ENCODE results near the gene TNRC18. TPM values are rescaled to one million over a fixed set of nuclear protein-coding genes. Genes with fewer than 3 reads are reported as not detected.
"Not testable (repeated sequence)": the region's sequence is repeated elsewhere in the genome, so short reads cannot be mapped to it uniquely, and the experiment has no call there.

Gene TNRC18
- total RNA-seq (10 to 100 TPM; 58.8 to 71.0 (median 62.6) TPM), total RNA-seq (64.9 to 160 (median 108) reads per million in 29 experiments)
- 31.6 TPM for total RNA-seq (2013)

GRCh38 chr7:5423306-5423975 is at the start of gene TNRC18:
Gene TNRC18, minus strand, starts transcription at chr7:5423834. Its CDS starts 2,588 bp downstream, at chr7:5421246.
- CTCF ChIA-PET: interaction anchor here (0.5 to 1.3 kb wide), 7 partner anchors 27 to 450 kb away, joined by 3 to 5 read pairs (median 4); no protein-coding TSS in a partner anchor
- DNase-seq (peak in 3 of 35 experiments; percentile 16 to 37 (median 18)), ATAC-seq (replicated peaks in 1 of 4) (peak in 1 of 4 experiments; percentile 2)
- H3K27me3 Mint-ChIP-seq: peaks cover 43 to 68% of the 10 kb centered on the region in 2 donors
- peaks cover 0 to 95% of the 10 kb centered on the region in 2 experiments for H3K27me3 ChIP-seq (replicated peaks in 1 of 2; ENCODE audit: control insufficient read depth in 2 of 2, extremely low read depth in 1 of 2, insufficient read depth in 2 of 2, low read length in 1 of 2)
- POLR2A ChIA-PET: interaction anchor here in 1 of 2 donors (0.6 kb wide), 1 partner anchor 9 kb away, joined by 6 read pairs; no protein-coding TSS in a partner anchor
- H3K36me3 ChIP-seq (ENCODE audit: control insufficient read depth in 2 of 2, extremely low read depth in 1 of 2, insufficient read depth in 1 of 2, low read length in 1 of 2): no peaks in the 10 kb centered on the region
- under 1% methylated on average over 48 of the region's 67 CpGs for WGBS (ENCODE audit: insufficient coverage)
- no peak within 1 kb of the TSS for H3K27ac ChIP-seq (ENCODE audit: low read length)
- peak within 1 kb of the TSS; percentile 71 to 82 (median 78) for H3K4me3 Mint-ChIP-seq
- H3K4me1 ChIP-seq (ENCODE audit: control insufficient read depth in 1 of 2, extremely low read depth in 1 of 2, insufficient read depth in 2 of 2, low read length in 2 of 2): peaks cover 19 to 97% of the 10 kb centered on the region in 2 experiments
- H3K4me3 ChIP-seq (ENCODE audit: control insufficient read depth in 1 of 2, extremely low read depth in 1 of 2, low read length in 1 of 2): peak within 1 kb of the TSS; percentile 45 to 92
- no peaks in the 10 kb centered on the region for H3K36me3 Mint-ChIP-seq
- no peaks in the 10 kb centered on the region for H3K9me3 Mint-ChIP-seq
- H3K4me1 Mint-ChIP-seq: peaks cover 39 to 69% (median 50%) of the 10 kb centered on the region in 3 donors
- no peaks in the 10 kb centered on the region for H3K9me3 ChIP-seq
- H3K27ac Mint-ChIP-seq: no peak within 1 kb of the TSS

- H3K9me3 Mint-ChIP-seq: no peaks in the 10 kb centered on the region
- 94% methylated on average over 18 of the region's 20 CpGs for WGBS (ENCODE audit: insufficient coverage)
- DNase-seq (no peak), ATAC-seq (replicated peaks in 1 of 4) (no peak)
- H3K27me3 Mint-ChIP-seq: no peaks in the 10 kb centered on the region
- H3K36me3 ChIP-seq (ENCODE audit: control insufficient read depth in 2 of 2, extremely low read depth in 1 of 2, insufficient read depth in 1 of 2, low read length in 1 of 2): peaks cover 0 to 6% of the 10 kb centered on the region in 2 donors
- no peaks in the 10 kb centered on the region for H3K4me1 ChIP-seq (ENCODE audit: control insufficient read depth in 1 of 2, extremely low read depth in 1 of 2, insufficient read depth in 2 of 2, low read length in 2 of 2)
- no peak overlapping the region for H3K27ac ChIP-seq (ENCODE audit: low read length)
- H3K27ac Mint-ChIP-seq: no peak overlapping the region
- H3K4me1 Mint-ChIP-seq: no peaks in the 10 kb centered on the region
- no peak overlapping the region for H3K4me3 ChIP-seq (ENCODE audit: control insufficient read depth in 1 of 2, extremely low read depth in 1 of 2, low read length in 1 of 2)
- ChIA-PET POLR2A (no interaction called here), CTCF (no interaction called here)
- H3K4me3 Mint-ChIP-seq: no peak overlapping the region
- peaks cover 8% of the 10 kb centered on the region for H3K36me3 Mint-ChIP-seq
- no peaks in the 10 kb centered on the region for H3K27me3 ChIP-seq (replicated peaks in 1 of 2; ENCODE audit: control insufficient read depth in 2 of 2, extremely low read depth in 1 of 2, insufficient read depth in 2 of 2, low read length in 1 of 2)
- H3K9me3 ChIP-seq: no peaks in the 10 kb centered on the region
Measured at GRCh38 chr7:5472432-5473315, 49.0 kb upstream of the TNRC18 start.

- H3K9me3 ChIP-seq; H3K27me3 ChIP-seq (replicated peaks in 1 of 2; ENCODE audit: control insufficient read depth in 2 of 2, extremely low read depth in 1 of 2, insufficient read depth in 2 of 2, low read length in 1 of 2); H3K4me1 Mint-ChIP-seq; POLR2A ChIA-PET; H3K27ac ChIP-seq (ENCODE audit: low read length); H3K27ac Mint-ChIP-seq; ATAC-seq (replicated peaks in 1 of 4); H3K4me1 ChIP-seq (ENCODE audit: control insufficient read depth in 1 of 2, extremely low read depth in 1 of 2, insufficient read depth in 2 of 2, low read length in 2 of 2); H3K9me3 Mint-ChIP-seq; H3K4me3 Mint-ChIP-seq; CTCF ChIA-PET; H3K36me3 ChIP-seq (ENCODE audit: control insufficient read depth in 2 of 2, extremely low read depth in 1 of 2, insufficient read depth in 1 of 2, low read length in 1 of 2); H3K36me3 Mint-ChIP-seq; H3K4me3 ChIP-seq (ENCODE audit: control insufficient read depth in 1 of 2, extremely low read depth in 1 of 2, low read length in 1 of 2); H3K27me3 Mint-ChIP-seq; DNase-seq: not testable (repeated sequence)
- 88% methylated on average over 6 of the region's 14 CpGs for WGBS (ENCODE audit: insufficient coverage)
Measured at GRCh38 chr7:5471623-5472022, 48.0 kb upstream of the TNRC18 start.

GRCh38 chr7:5470816-5471215 is 47.2 kb upstream of the TNRC18 start:
- H3K27ac ChIP-seq (ENCODE audit: low read length): no peak overlapping the region
- WGBS (ENCODE audit: insufficient coverage): 94% methylated on average over 20 of the region's 22 CpGs
- no peak for ATAC-seq (replicated peaks in 1 of 4)

GRCh38 chr7:5470167-5470532 is 46.5 kb upstream of the TNRC18 start:
- POLR2A ChIA-PET: interaction anchor here in 1 of 2 donors (0.5 kb wide), 1 partner anchor 13 kb away, joined by 7 read pairs; no protein-coding TSS in a partner anchor
- CTCF ChIA-PET: no interaction called here
- WGBS (ENCODE audit: insufficient coverage): 85% methylated on average over 13 of the region's 15 CpGs

More at GRCh38 chr7:5470816-5471215, 47.2 kb upstream of the TNRC18 start:
- peaks cover 0 to 6% of the 10 kb centered on the region in 2 donors for H3K36me3 ChIP-seq (ENCODE audit: control insufficient read depth in 2 of 2, extremely low read depth in 1 of 2, insufficient read depth in 1 of 2, low read length in 1 of 2)
- Mint-ChIP-seq H3K4me1 (no peaks in the 10 kb centered on the region), H3K9me3 (no peaks in the 10 kb centered on the region), H3K27ac (no peak overlapping the region), H3K36me3 (peaks cover 8% of the 10 kb centered on the region), H3K4me3 (no peak overlapping the region), H3K27me3 (no peaks in the 10 kb centered on the region)
- H3K9me3 ChIP-seq: no peaks in the 10 kb centered on the region
- no peaks in the 10 kb centered on the region for H3K27me3 ChIP-seq (replicated peaks in 1 of 2; ENCODE audit: control insufficient read depth in 2 of 2, extremely low read depth in 1 of 2, insufficient read depth in 2 of 2, low read length in 1 of 2)
- no peak for DNase-seq
- no peak overlapping the region for H3K4me3 ChIP-seq (ENCODE audit: control insufficient read depth in 1 of 2, extremely low read depth in 1 of 2, low read length in 1 of 2)
- ChIA-PET CTCF (no interaction called here), POLR2A (interaction anchor here in 1 of 2 donors (0.5 kb wide), 1 partner anchor 13 kb away, joined by 7 read pairs; no protein-coding TSS in a partner anchor)
- H3K4me1 ChIP-seq (ENCODE audit: control insufficient read depth in 1 of 2, extremely low read depth in 1 of 2, insufficient read depth in 2 of 2, low read length in 2 of 2): no peaks in the 10 kb centered on the region

GRCh38 chr7:5469375-5470166 is 45.9 kb upstream of the TNRC18 start:
- Mint-ChIP-seq H3K36me3 (peaks cover 8% of the 10 kb centered on the region), H3K27ac (no peak overlapping the region), H3K9me3 (no peaks in the 10 kb centered on the region), H3K27me3 (no peaks in the 10 kb centered on the region), H3K4me1 (no peaks in the 10 kb centered on the region), H3K4me3 (no peak overlapping the region)
- ChIA-PET POLR2A (no interaction called here), CTCF (no interaction called here)
- ATAC-seq (replicated peaks in 1 of 4): no peak
- Histone ChIP-seq H3K9me3 (no peaks in the 10 kb centered on the region), H3K36me3 (ENCODE audit: control insufficient read depth in 2 of 2, extremely low read depth in 1 of 2, insufficient read depth in 1 of 2, low read length in 1 of 2) (peaks cover 0 to 6% of the 10 kb centered on the region in 2 donors), H3K27ac (ENCODE audit: low read length) (no peak overlapping the region), H3K4me3 (ENCODE audit: control insufficient read depth in 1 of 2, extremely low read depth in 1 of 2, low read length in 1 of 2) (no peak overlapping the region), H3K27me3 (replicated peaks in 1 of 2; ENCODE audit: control insufficient read depth in 2 of 2, extremely low read depth in 1 of 2, insufficient read depth in 2 of 2, low read length in 1 of 2) (no peaks in the 10 kb centered on the region), H3K4me1 (ENCODE audit: control insufficient read depth in 1 of 2, extremely low read depth in 1 of 2, insufficient read depth in 2 of 2, low read length in 2 of 2) (no peaks in the 10 kb centered on the region)
- WGBS (ENCODE audit: insufficient coverage): 86% methylated on average over 31 of the region's 32 CpGs
- no peak for DNase-seq

More at GRCh38 chr7:5470167-5470532, 46.5 kb upstream of the TNRC18 start:
- peaks cover 0 to 6% of the 10 kb centered on the region in 2 donors for H3K36me3 ChIP-seq (ENCODE audit: control insufficient read depth in 2 of 2, extremely low read depth in 1 of 2, insufficient read depth in 1 of 2, low read length in 1 of 2)
- Mint-ChIP-seq H3K9me3 (no peaks in the 10 kb centered on the region), H3K27ac (no peak overlapping the region), H3K4me3 (no peak overlapping the region), H3K4me1 (no peaks in the 10 kb centered on the region), H3K36me3 (peaks cover 8% of the 10 kb centered on the region), H3K27me3 (no peaks in the 10 kb centered on the region)
- DNase-seq (no peak), ATAC-seq (replicated peaks in 1 of 4) (no peak)
- no peak overlapping the region for H3K4me3 ChIP-seq (ENCODE audit: control insufficient read depth in 1 of 2, extremely low read depth in 1 of 2, low read length in 1 of 2)
- H3K4me1 ChIP-seq (ENCODE audit: control insufficient read depth in 1 of 2, extremely low read depth in 1 of 2, insufficient read depth in 2 of 2, low read length in 2 of 2): no peaks in the 10 kb centered on the region
- no peak overlapping the region for H3K27ac ChIP-seq (ENCODE audit: low read length)
- no peaks in the 10 kb centered on the region for H3K27me3 ChIP-seq (replicated peaks in 1 of 2; ENCODE audit: control insufficient read depth in 2 of 2, extremely low read depth in 1 of 2, insufficient read depth in 2 of 2, low read length in 1 of 2)
- no peaks in the 10 kb centered on the region for H3K9me3 ChIP-seq
